Thyroid gland (tissue), 4 donors: Measurements from ENCODE around the gene UBR4. TPM values are rescaled to one million over a fixed set of nuclear protein-coding genes. Genes with fewer than 3 reads are reported as not detected.

Experiments
- DNase-seq, 2 donors: peaks; one replicate each; pipeline ENCODE4 v3.0.0-alpha.2; 2019
- H3K27ac ChIP-seq, 3 donors: fragments of 200-600 bp; sonication (generic); 1 replicate in 2 of 3; 2 replicates in 1 of 3; pipeline ENCODE4 v1.5.1; 2016 to 2019; ENCODE audit warnings: mild to moderate bottlenecking in 1 of 3, moderate library complexity in 1 of 3
- H3K27me3 ChIP-seq: fragments of 200-600 bp; sonication (generic); one replicate; pipeline ENCODE4 v1.5.1; 2019
- H3K36me3 ChIP-seq, 2 donors: fragments of 200-600 bp; sonication (generic); one replicate each; pipeline ENCODE4 v1.5.1; 2016 to 2019
- H3K4me1 ChIP-seq, 2 donors: fragments of 200-600 bp; sonication (generic); one replicate each; pipeline ENCODE4 v1.5.1; 2017 to 2019
- H3K4me3 ChIP-seq, 3 donors: fragments of 200-600 bp; sonication (generic); replicated peaks in 1 of 3; 1 replicate in 2 of 3; 2 replicates in 1 of 3; pipeline ENCODE4 v1.5.1; 2016; ENCODE audit warnings: mild to moderate bottlenecking in 1 of 3
- H3K9me3 ChIP-seq: fragments of 200-600 bp; sonication (generic); one replicate; pipeline ENCODE4 v1.5.1; 2017
- CTCF ChIP-seq, 6 experiments: fragments of 200-600 bp in 3 of 6; fragments of 450-650 bp in 3 of 6; sonication (generic) in 3 of 6; IDR thresholded peaks; one replicate each; pipeline ENCODE4 v1.5.1; 2016 to 2019; ENCODE audit warnings: antibody characterized with exemption in 6 of 6, mild to moderate bottlenecking in 2 of 6, inconsistent platforms in 1 of 6, moderate library complexity in 1 of 6
- POLR2A ChIP-seq, 2 donors: fragments of 450-650 bp; IDR thresholded peaks; one replicate each; pipeline ENCODE4 v1.6.1; 2017; ENCODE audit warnings: antibody characterized with exemption in 2 of 2, mild to moderate bottlenecking in 2 of 2, moderate library complexity in 1 of 2
- WGBS, 2 donors: methylation state at CpG; one replicate each; pipeline ENCODE4 v1.1.5; 2017; 5-methylcytosine and 5-hydroxymethylcytosine counted together
- intact Hi-C: fragments of 100-400 bp; cut with DNase I; formaldehyde crosslinking; loops from one replicate; pipeline ENCODE4 v1.15.1; 2023
- total RNA-seq, 4 donors: library from RNA; depleted of rRNA; stranded (reverse); fragments of >200 nt; gene quantifications; one replicate each; pipeline ENCODE4 v1.2.3, GENCODE V29; 2016

The UBR4 gene
- total RNA-seq, 4 donors from 2014 or later, result 110 to 221 (median 160) TPM

GRCh38 chr1:19163261-19163660, 46.8 kb downstream of the UBR4 start:
- H3K4me1 ChIP-seq, result no peaks in the 10 kb centered on the region
- H3K36me3 ChIP-seq, result peaks cover 95 to 99% of the 10 kb centered on the region in 2 donors
- no peaks in the 10 kb centered on the region for H3K9me3 ChIP-seq
- DNase-seq, result no peak
- H3K27ac ChIP-seq, result no peak overlapping the region
- TF ChIP-seq POLR2A (IDR thresholded peaks at IDR 0.05) (no peak), CTCF (IDR thresholded peaks at IDR 0.05) (no peak)
- WGBS, 2 donors, result 93 to 97% methylated on average over 1 of the region's 1 CpG
- H3K4me3 ChIP-seq, result no peak overlapping the region
- intact Hi-C loops, result no loop called here
- H3K27me3 ChIP-seq, result no peaks in the 10 kb centered on the region

GRCh38 chr1:19160831-19161230, 49.2 kb downstream of the UBR4 start:
- DNase-seq, result no peak
- intact Hi-C loops, result no loop called here
- H3K27ac ChIP-seq, result no peak overlapping the region
- no peaks in the 10 kb centered on the region for H3K9me3 ChIP-seq
- H3K4me3 ChIP-seq, result no peak overlapping the region
- peaks cover 95 to 99% of the 10 kb centered on the region in 2 donors for H3K36me3 ChIP-seq
- H3K4me1 ChIP-seq, result no peaks in the 10 kb centered on the region
- H3K27me3 ChIP-seq, result no peaks in the 10 kb centered on the region
- WGBS, 2 donors, result 97% methylated on average over 7 of the region's 7 CpGs
- TF ChIP-seq POLR2A (IDR thresholded peaks at IDR 0.05) (no peak), CTCF (IDR thresholded peaks at IDR 0.05) (no peak)

- peaks cover 98 to 99% of the 10 kb centered on the region in 2 donors for H3K36me3 ChIP-seq
Measured at GRCh38 chr1:19157653-19158052, 52.4 kb downstream of the UBR4 start.

GRCh38 chr1:19156676-19157075, 53.4 kb downstream of the UBR4 start:
- no peak for DNase-seq
- no peaks in the 10 kb centered on the region for H3K9me3 ChIP-seq
- H3K4me1 ChIP-seq, result no peaks in the 10 kb centered on the region
- peak overlapping the region in 1 of 3 donors; percentile 24 for H3K27ac ChIP-seq
- intact Hi-C loops, result no loop called here
- no peak overlapping the region for H3K4me3 ChIP-seq
- no peaks in the 10 kb centered on the region for H3K27me3 ChIP-seq
- TF ChIP-seq CTCF (IDR thresholded peaks at IDR 0.05) (no peak), POLR2A (IDR thresholded peaks at IDR 0.05) (no peak)
- WGBS, 2 donors, result 67 to 71% methylated on average over 5 of the region's 5 CpGs
- H3K36me3 ChIP-seq, result peaks cover 98 to 99% of the 10 kb centered on the region in 2 donors

More at GRCh38 chr1:19157653-19158052, 52.4 kb downstream of the UBR4 start:
- Histone ChIP-seq H3K27me3 (no peaks in the 10 kb centered on the region), H3K4me1 (no peaks in the 10 kb centered on the region), H3K4me3 (no peak overlapping the region), H3K9me3 (no peaks in the 10 kb centered on the region), H3K27ac (peak overlapping the region in 1 of 3 donors; percentile 35)
- intact Hi-C loops, result no loop called here
- TF ChIP-seq POLR2A (IDR thresholded peaks at IDR 0.05), result no peak
- TF ChIP-seq CTCF (IDR thresholded peaks at IDR 0.05), result no peak
- no peak for DNase-seq
- WGBS, 2 donors, result 82 to 91% methylated on average over 8 of the region's 8 CpGs

- no peak overlapping the region for H3K4me3 ChIP-seq
- no peak overlapping the region for H3K27ac ChIP-seq
- intact Hi-C loops, result no loop called here
- TF ChIP-seq POLR2A (IDR thresholded peaks at IDR 0.05) (no peak), CTCF (IDR thresholded peaks at IDR 0.05) (no peak)
- H3K9me3 ChIP-seq, result no peaks in the 10 kb centered on the region
- no peak for DNase-seq
- whole genome bisulfite sequencing, 2 donors, result 81 to 83% methylated on average over 7 of the region's 7 CpGs
- H3K4me1 ChIP-seq, result no peaks in the 10 kb centered on the region
- no peaks in the 10 kb centered on the region for H3K27me3 ChIP-seq
- H3K36me3 ChIP-seq, result peaks cover 98 to 99% of the 10 kb centered on the region in 2 donors
Measured at GRCh38 chr1:19154876-19155275, 55.2 kb downstream of the UBR4 start.
